NCI-H1105 (cell line): Measurements from ENCODE around the gene PTPA.

Source experiments
- DNase-seq: peaks from one replicate; lab custom pipeline; 2025; lab: John Stamatoyannopoulos, UW

PTPA gene

GRCh38 chr9:129081388-129081904 lies 29.8 kb upstream of the PTPA start:
- DNase-seq = no peak

GRCh38 chr9:129084087-129084486 lies 27.1 kb upstream of the PTPA start:
- DNase-seq = no peak

GRCh38 chr9:129089246-129089645 lies 22.0 kb upstream of the PTPA start:
- DNase-seq = no peak

GRCh38 chr9:129093602-129094386 lies 17.4 kb upstream of the PTPA start:
- no peak for DNase-seq

- DNase-seq = no peak
These were observed 16.6 kb upstream of the PTPA start for GRCh38 chr9:129094387-129095169.

- no peak for DNase-seq
These were observed 16.0 kb upstream of the PTPA start for GRCh38 chr9:129095170-129095667.

GRCh38 chr9:129095908-129096307 lies 15.3 kb upstream of the PTPA start:
- no peak for DNase-seq

- DNase-seq = no peak
These were observed 13.4 kb upstream of the PTPA start for GRCh38 chr9:129097671-129098306.

- DNase-seq = no peak
These were observed 12.9 kb upstream of the PTPA start for GRCh38 chr9:129098328-129098727.

- no peak for DNase-seq
These were observed 10.6 kb upstream of the PTPA start for GRCh38 chr9:129100383-129101169.

- no peak for DNase-seq
These were observed 9.9 kb upstream of the PTPA start for GRCh38 chr9:129101279-129101678.

- no peak for DNase-seq
These were observed 9.1 kb upstream of the PTPA start for GRCh38 chr9:129102095-129102525.

- peak; percentile 51 for DNase-seq
These were observed 8.2 kb upstream of the PTPA start for GRCh38 chr9:129102791-129103594.

GRCh38 chr9:129103595-129103965 lies 7.6 kb upstream of the PTPA start:
- DNase-seq = no peak

GRCh38 chr9:129104051-129104450 lies 7.2 kb upstream of the PTPA start:
- no peak for DNase-seq

- no peak for DNase-seq
These were observed 5.1 kb upstream of the PTPA start for GRCh38 chr9:129105857-129106694.

GRCh38 chr9:129107651-129108050 lies 3.6 kb upstream of the PTPA start:
- no peak for DNase-seq

- DNase-seq = no peak
These were observed 3.0 kb upstream of the PTPA start for GRCh38 chr9:129108083-129108804.
